Measurements from ENCODE around the gene ZFR2.
"Not testable (repeated sequence)": the region's sequence is repeated elsewhere in the genome, so short reads cannot be mapped to it uniquely, and the experiment has no call there.

Gene ZFR2

DNA sequence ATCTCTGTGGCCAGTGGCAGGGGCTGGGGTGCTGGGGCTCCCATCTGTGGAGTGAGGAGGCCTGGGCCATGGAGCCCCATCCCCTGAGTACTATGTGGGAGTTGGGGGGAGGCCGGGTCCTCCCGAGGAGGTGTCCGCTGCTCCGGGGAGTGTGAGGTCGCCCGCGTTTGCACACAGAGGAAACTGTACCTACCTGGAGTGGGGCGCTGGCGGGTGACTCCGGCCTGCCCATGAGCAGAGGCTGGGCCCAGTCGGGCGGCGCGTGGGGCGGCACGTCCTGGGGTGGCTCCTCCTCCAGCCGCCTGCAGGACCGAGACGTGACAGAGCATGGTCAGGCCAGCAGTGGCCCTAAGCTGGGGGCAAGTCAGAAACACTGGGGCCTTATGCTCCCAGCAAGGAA lies 48.8 kb downstream of the ZFR2 start:
- Mint-ChIP-seq H3K4me3 (no peak overlapping the region), H3K27ac (no peak overlapping the region), H3K4me1 (ENCODE audit: low read depth) (peaks cover 31% of the 10 kb centered on the region), H3K36me3 (ENCODE audit: low read depth) (no peaks in the 10 kb centered on the region), H3K27me3 (no peaks in the 10 kb centered on the region), H3K9me3 (no peaks in the 10 kb centered on the region)
- no peak for DNase-seq

DNA sequence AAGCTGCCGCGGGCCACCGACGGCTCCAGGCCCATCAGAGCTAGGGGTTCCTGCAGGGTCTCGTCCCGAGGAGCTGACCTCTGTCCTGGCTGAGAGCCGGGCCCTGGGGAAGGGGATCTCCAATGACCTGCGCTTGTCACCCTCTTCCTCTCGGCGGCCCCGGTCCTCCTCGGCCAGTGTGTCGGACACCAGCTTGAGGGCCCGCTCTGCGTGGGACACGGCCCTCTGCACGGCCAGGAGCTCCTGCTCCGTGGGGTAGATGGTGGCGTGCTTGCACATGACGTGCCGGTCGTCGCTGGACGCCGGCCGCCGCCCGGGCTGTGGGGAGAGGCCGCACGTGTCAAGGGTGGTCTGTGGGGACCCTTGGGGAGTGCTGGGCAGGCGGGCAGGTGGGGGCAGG lies 49.9 kb downstream of the ZFR2 start:
- peak overlapping the region; percentile 8 for H3K4me3 Mint-ChIP-seq
- H3K27me3 Mint-ChIP-seq: no peaks in the 10 kb centered on the region
- no peak overlapping the region for H3K27ac Mint-ChIP-seq
- H3K9me3 Mint-ChIP-seq: no peaks in the 10 kb centered on the region
- peaks cover 41% of the 10 kb centered on the region for H3K4me1 Mint-ChIP-seq (ENCODE audit: low read depth)
- DNase-seq: no peak
- H3K36me3 Mint-ChIP-seq (ENCODE audit: low read depth): no peaks in the 10 kb centered on the region

- H3K4me1 Mint-ChIP-seq (ENCODE audit: low read depth): peaks cover 46% of the 10 kb centered on the region
- H3K4me3 Mint-ChIP-seq: peak overlapping the region; percentile 8
- H3K9me3 Mint-ChIP-seq: no peaks in the 10 kb centered on the region
- H3K27ac Mint-ChIP-seq: peak overlapping the region; percentile 80
- H3K36me3 Mint-ChIP-seq (ENCODE audit: low read depth): no peaks in the 10 kb centered on the region
- no peaks in the 10 kb centered on the region for H3K27me3 Mint-ChIP-seq
- DNase-seq: no peak
Measured at GRCh38 chr19:3818466-3818865, 50.4 kb downstream of the ZFR2 start.

DNA sequence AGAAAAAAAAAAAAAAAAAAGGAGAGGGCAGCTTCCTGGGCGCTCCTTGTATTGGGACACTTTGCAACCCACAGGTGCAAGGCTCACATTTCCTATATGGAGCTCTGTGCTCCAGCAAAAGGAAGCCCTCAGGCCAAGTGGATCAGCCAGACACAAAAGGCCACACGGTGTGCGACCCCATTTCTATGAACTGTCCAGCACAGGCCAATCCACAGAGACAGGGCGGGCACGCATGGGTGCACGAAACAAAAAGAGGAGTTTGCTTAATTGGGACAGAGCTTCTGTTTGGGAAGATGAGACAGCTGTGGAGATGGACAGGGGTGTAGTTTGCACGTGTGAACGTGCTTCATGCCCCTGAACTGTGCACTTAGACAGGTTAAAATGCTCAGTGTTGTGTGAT lies 51.1 kb downstream of the ZFR2 start:
- H3K27ac Mint-ChIP-seq: peak overlapping the region; percentile 80
- no peaks in the 10 kb centered on the region for H3K27me3 Mint-ChIP-seq
- no peaks in the 10 kb centered on the region for H3K36me3 Mint-ChIP-seq (ENCODE audit: low read depth)
- no peak for DNase-seq
- no peak overlapping the region for H3K4me3 Mint-ChIP-seq
- peaks cover 53% of the 10 kb centered on the region for H3K4me1 Mint-ChIP-seq (ENCODE audit: low read depth)
- H3K9me3 Mint-ChIP-seq: no peaks in the 10 kb centered on the region

- Mint-ChIP-seq H3K27me3 (no peaks in the 10 kb centered on the region), H3K27ac (no peak overlapping the region), H3K4me3 (no peak overlapping the region), H3K4me1 (ENCODE audit: low read depth) (peaks cover 55% of the 10 kb centered on the region), H3K36me3 (ENCODE audit: low read depth) (no peaks in the 10 kb centered on the region), H3K9me3 (no peaks in the 10 kb centered on the region)
- DNase-seq: no peak
Measured at GRCh38 chr19:3816566-3817218, 52.1 kb downstream of the ZFR2 start.

- not testable (repeated sequence) for H3K9me3 Mint-ChIP-seq
Measured at GRCh38 chr19:3816148-3816547, 52.7 kb downstream of the ZFR2 start.

GRCh38 chr19:3814648-3815047 lies 54.2 kb downstream of the ZFR2 start:
- Mint-ChIP-seq H3K9me3 (no peaks in the 10 kb centered on the region), H3K27ac (peak overlapping the region; percentile 95), H3K36me3 (ENCODE audit: low read depth) (no peaks in the 10 kb centered on the region), H3K27me3 (no peaks in the 10 kb centered on the region), H3K4me3 (no peak overlapping the region), H3K4me1 (ENCODE audit: low read depth) (peaks cover 66% of the 10 kb centered on the region)
- DNase-seq: no peak

More at GRCh38 chr19:3816148-3816547, 52.7 kb downstream of the ZFR2 start:
- H3K36me3 Mint-ChIP-seq (ENCODE audit: low read depth); H3K4me3 Mint-ChIP-seq; H3K27me3 Mint-ChIP-seq; H3K27ac Mint-ChIP-seq; DNase-seq: not testable (repeated sequence)
- H3K4me1 Mint-ChIP-seq (ENCODE audit: low read depth): peaks cover 55% of the 10 kb centered on the region

GRCh38 chr19:3813473-3814392 lies 55.1 kb downstream of the ZFR2 start:
- H3K27me3 Mint-ChIP-seq: no peaks in the 10 kb centered on the region
- no peak overlapping the region for H3K4me3 Mint-ChIP-seq
- no peaks in the 10 kb centered on the region for H3K36me3 Mint-ChIP-seq (ENCODE audit: low read depth)
- DNase-seq: no peak
- H3K9me3 Mint-ChIP-seq: no peaks in the 10 kb centered on the region
- peak overlapping the region; percentile 95 for H3K27ac Mint-ChIP-seq
- H3K4me1 Mint-ChIP-seq (ENCODE audit: low read depth): peaks cover 61% of the 10 kb centered on the region

- H3K27me3 Mint-ChIP-seq: no peaks in the 10 kb centered on the region
- no peak for DNase-seq
- H3K27ac Mint-ChIP-seq: peak overlapping the region; percentile 81
- H3K4me3 Mint-ChIP-seq: no peak overlapping the region
- no peaks in the 10 kb centered on the region for H3K36me3 Mint-ChIP-seq (ENCODE audit: low read depth)
- peaks cover 65% of the 10 kb centered on the region for H3K4me1 Mint-ChIP-seq (ENCODE audit: low read depth)
- peaks cover 2% of the 10 kb centered on the region for H3K9me3 Mint-ChIP-seq
Measured at GRCh38 chr19:3810708-3811355, 58.0 kb downstream of the ZFR2 start.

- no peaks in the 10 kb centered on the region for H3K27me3 Mint-ChIP-seq
- no peak for DNase-seq
- peaks cover 2% of the 10 kb centered on the region for H3K9me3 Mint-ChIP-seq
- H3K4me3 Mint-ChIP-seq: no peak overlapping the region
- H3K36me3 Mint-ChIP-seq (ENCODE audit: low read depth): no peaks in the 10 kb centered on the region
- no peak overlapping the region for H3K27ac Mint-ChIP-seq
- peaks cover 67% of the 10 kb centered on the region for H3K4me1 Mint-ChIP-seq (ENCODE audit: low read depth)
Measured at GRCh38 chr19:3809881-3810707, 58.7 kb downstream of the ZFR2 start.

- Mint-ChIP-seq H3K4me1 (ENCODE audit: low read depth) (peaks cover 55% of the 10 kb centered on the region), H3K27ac (no peak overlapping the region), H3K4me3 (no peak overlapping the region), H3K27me3 (no peaks in the 10 kb centered on the region), H3K9me3 (peaks cover 2% of the 10 kb centered on the region), H3K36me3 (ENCODE audit: low read depth) (no peaks in the 10 kb centered on the region)
- DNase-seq: no peak
Measured at GRCh38 chr19:3808420-3809143, 60.3 kb downstream of the ZFR2 start.

- DNase-seq: no peak
- Mint-ChIP-seq H3K27ac (no peak overlapping the region), H3K9me3 (peaks cover 2% of the 10 kb centered on the region)
Measured at GRCh38 chr19:3807574-3808354, 61.1 kb downstream of the ZFR2 start.

DNA sequence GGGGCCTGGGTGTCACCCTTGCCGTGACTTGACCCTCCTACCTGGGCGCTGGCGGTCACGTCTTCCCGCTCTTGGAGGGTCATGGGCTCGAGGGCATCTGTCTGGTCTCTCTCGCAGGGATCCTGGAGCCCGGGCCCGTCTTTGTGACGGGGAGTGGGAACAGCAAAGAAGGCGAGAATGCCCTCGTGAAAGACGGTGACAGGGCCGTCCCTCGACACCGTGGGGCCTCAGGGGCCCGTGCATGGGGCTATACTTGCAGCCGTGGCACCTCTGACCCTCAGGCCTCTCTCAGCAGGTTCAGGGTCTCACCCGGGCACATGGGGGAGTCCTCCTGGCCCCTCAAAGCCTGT lies 61.7 kb downstream of the ZFR2 start:
- Mint-ChIP-seq H3K27ac (no peak overlapping the region), H3K36me3 (ENCODE audit: low read depth) (no peaks in the 10 kb centered on the region), H3K9me3 (peaks cover 2% of the 10 kb centered on the region), H3K4me3 (no peak overlapping the region), H3K4me1 (ENCODE audit: low read depth) (peaks cover 41% of the 10 kb centered on the region), H3K27me3 (no peaks in the 10 kb centered on the region)
- no peak for DNase-seq

More at GRCh38 chr19:3807574-3808354, 61.1 kb downstream of the ZFR2 start:
- peaks cover 47% of the 10 kb centered on the region for H3K4me1 Mint-ChIP-seq (ENCODE audit: low read depth)
- H3K36me3 Mint-ChIP-seq (ENCODE audit: low read depth): no peaks in the 10 kb centered on the region
- H3K4me3 Mint-ChIP-seq: no peak overlapping the region
- no peaks in the 10 kb centered on the region for H3K27me3 Mint-ChIP-seq

All from activated T-cell treated with anti-CD3 and anti-CD28 coated beads, Interleukin-2, amount 50 U/mL, for 24 hours (primary cell).